K562 (cell line): ENCODE measurements around the gene GFOD2. TPM values are rescaled to one million over a fixed set of nuclear protein-coding genes. Genes with fewer than 3 reads are reported as not detected.
A peak's percentile ranks its signal among the peaks of the same experiment; 100 is the strongest.

Experiments
- AFF1 ChIP-seq, 2 experiments: fragments of 450-650 bp; IDR thresholded peaks; 2 replicates each; pipeline ENCODE4 v1.6.1; 2018; ENCODE audit warnings: mild to moderate bottlenecking in 2 of 2, low read depth in 1 of 2; ENCODE audit not compliant: partially characterized antibody in 2 of 2
- ARID3A ChIP-seq: IDR thresholded peaks from 2 replicates; pipeline ENCODE4 v1.6.1; 2012; ENCODE audit warnings: low read depth, low read length, improper control_type of control experiment, borderline replicate concordance
- BRD4 ChIP-seq: fragments of 200-600 bp; sonication (generic); IDR thresholded peaks from 2 replicates; pipeline ENCODE4 v1.6.1; 2017; ENCODE audit warnings: inconsistent platforms
- BRD9 ChIP-seq: fragments of 450-650 bp; IDR thresholded peaks from 2 replicates; pipeline ENCODE4 v1.6.1; 2018; ENCODE audit warnings: low read depth; ENCODE audit not compliant: partially characterized antibody
- CBFB ChIP-seq: sonication (generic); formaldehyde crosslinking; IDR thresholded peaks from 2 replicates; pipeline ENCODE4 v1.4.0; 2020; ENCODE audit warnings: mild to moderate bottlenecking, missing genetic modification reagents
- CXXC5 ChIP-seq: fragments of 250-450 bp; sonication (Bioruptor Pico); IDR thresholded peaks from 2 replicates; pipeline ENCODE4 v1.8.0; 2022; ENCODE audit warnings: inconsistent platforms, mild to moderate bottlenecking, moderate library complexity
- EHMT2 ChIP-seq: fragments of 450-650 bp; IDR thresholded peaks from 2 replicates; pipeline ENCODE4 v1.6.1; 2018; ENCODE audit warnings: antibody characterized with exemption
- ESRRB ChIP-seq: fragments of 250-450 bp; sonication (Bioruptor Pico); IDR thresholded peaks from 2 replicates; pipeline ENCODE4 v1.5.0; 2020; ENCODE audit warnings: mild to moderate bottlenecking, moderate library complexity, borderline replicate concordance
- FIP1L1 ChIP-seq: fragments of 200-400 bp; formaldehyde crosslinking; IDR thresholded peaks from 2 replicates; pipeline ENCODE4 v1.6.1; 2018; ENCODE audit warnings: mild to moderate bottlenecking, low read depth, low read length; ENCODE audit not compliant: poor library complexity, severe bottlenecking
- HDAC8 ChIP-seq: fragments of 450-650 bp; IDR thresholded peaks from 2 replicates; pipeline ENCODE4 v1.6.1; 2016; ENCODE audit warnings: mild to moderate bottlenecking, missing genetic modification characterization, moderate library complexity, missing compliant biosample characterization
- MAFK ChIP-seq: IDR thresholded peaks from 2 replicates; pipeline ENCODE4 v1.6.1; 2011; ENCODE audit warnings: low read length, improper control_type of control experiment
- MLX ChIP-seq, 2 experiments: fragments of 450-650 bp in 1 of 2; sonication (generic) in 1 of 2; formaldehyde crosslinking; conservative IDR thresholded peaks; 2 replicates each; pipeline versions ENCODE4 v1.4.0 to v1.8.1; 2020 to 2022; ENCODE audit warnings: mild to moderate bottlenecking in 1 of 2, missing genetic modification reagents in 1 of 2
- NCOA6 ChIP-seq: fragments of 450-650 bp; IDR thresholded peaks from 2 replicates; pipeline ENCODE4 v1.6.1; 2017; ENCODE audit warnings: mild to moderate bottlenecking
- NFRKB ChIP-seq: fragments of 450-650 bp; IDR thresholded peaks from 2 replicates; pipeline ENCODE4 v1.6.1; 2016; ENCODE audit warnings: low read depth
- SLC30A9 ChIP-seq: fragments of 250-450 bp; sonication (Bioruptor Pico); IDR thresholded peaks from 2 replicates; pipeline ENCODE4 v1.8.0; 2022; ENCODE audit warnings: mild to moderate bottlenecking, moderate library complexity
- SMARCB1 ChIP-seq: IDR thresholded peaks from 2 replicates; pipeline ENCODE4 v1.6.1; 2011; ENCODE audit warnings: improper control_type of control experiment, low read depth; ENCODE audit not compliant: insufficient read length
- SNIP1 ChIP-seq: fragments of 450-650 bp; IDR thresholded peaks from 2 replicates; pipeline ENCODE4 v1.7.1; 2017; ENCODE audit warnings: low read depth, mild to moderate bottlenecking
- SRSF9 ChIP-seq: fragments of 200-400 bp; formaldehyde crosslinking; IDR thresholded peaks from 2 replicates; pipeline ENCODE4 v1.6.1; 2017; ENCODE audit warnings: low read depth, low read length, borderline replicate concordance
- TAF7 ChIP-seq: fragments of 450-650 bp; IDR thresholded peaks from 2 replicates; pipeline ENCODE4 v1.6.1; 2016; ENCODE audit warnings: missing genetic modification characterization, missing compliant biosample characterization
- U2AF2 ChIP-seq: fragments of 200-400 bp; formaldehyde crosslinking; optimal IDR thresholded peaks from 2 replicates; pipeline ENCODE3; 2017; ENCODE audit warnings: low read depth, mild to moderate bottlenecking, low read length
- ZFX ChIP-seq: sonication (generic); formaldehyde crosslinking; IDR thresholded peaks from 2 replicates; pipeline ENCODE4 v1.8.0; 2022; ENCODE audit warnings: mild to moderate bottlenecking, missing genetic modification reagents, moderate library complexity
- ZNF511 ChIP-seq: sonication (generic); formaldehyde crosslinking; IDR thresholded peaks from 2 replicates; pipeline ENCODE4 v1.8.0; 2022; ENCODE audit warnings: mild to moderate bottlenecking, missing genetic modification reagents
- ZNF717 ChIP-seq: fragments of 250-450 bp; sonication (Bioruptor Pico); IDR thresholded peaks from 2 replicates; pipeline ENCODE4 v1.5.0; 2021
- ZNF764 ChIP-seq: fragments of 250-450 bp; sonication (Bioruptor Pico); IDR thresholded peaks from 2 replicates; pipeline ENCODE4 v1.4.0; 2020; ENCODE audit warnings: low read depth, mild to moderate bottlenecking, moderate library complexity
- polyA plus RNA-seq, 8 experiments: library from polyadenylated mRNA; depleted of rRNA in 4 of 8; stranded (reverse) in 5 of 8; unstranded in 3 of 8; fragments of >200 nt; fragmentation: Nextera tagmentation in 2 of 8; fragmentation: Illumina TruSeq in 1 of 8; extraction: Ambion mirVana in 2 of 8; extraction: Trizol in 1 of 8; gene quantifications; 2 replicates each; pipeline versions ENCODE4 v1.2.1 to v1.2.3, GENCODE V29; 2011 to 2014; ENCODE audit warnings: inconsistent platforms in 1 of 8, missing spikeins in 1 of 8
- total RNA-seq, 7 experiments: library from RNA; depleted of rRNA in 6 of 7; stranded (reverse); fragments of >200 nt in 6 of 7; fragmentation: Illumina TruSeq in 2 of 7; extraction: Trizol in 2 of 7; gene quantifications; 2 replicates each; pipeline versions ENCODE4 v1.2.1 to v1.2.3, GENCODE V29; 2011 to 2021; ENCODE audit warnings: low replicate concordance in 1 of 7

The GFOD2 gene
- total and polyA plus RNA-seq, 9 of the 15 experiments (the other 6 are each of a cell fraction or from before 2014, with no cell fraction given), result 1.9 to 15.8 (median 11.1) TPM

GRCh38 chr16:67652578-67653127 lies 66.5 kb downstream of the GFOD2 start (continued):
- no peak for TF ChIP-seq SLC30A9 (CRISPR knock-in tag)
- no peak for TF ChIP-seq SNIP1
- peak; percentile 54; the same call in 1 of the 2 replicates for TF ChIP-seq ZNF511 (CRISPR knock-in tag)
- TF ChIP-seq ZFX (CRISPR knock-in tag), result no peak
- no peak for TF ChIP-seq AFF1 (IDR thresholded peaks at IDR 0.05; ENCODE audit: low read depth in 1 of 2, partially characterized antibody in 2 of 2)
- no peak for TF ChIP-seq NFRKB
- peak; percentile 81 for TF ChIP-seq EHMT2
- no peak for TF ChIP-seq ARID3A
- no peak for TF ChIP-seq U2AF2
- TF ChIP-seq MLX (CRISPR knock-in tag; conservative IDR thresholded peaks at IDR 0.05), result no peak
- TF ChIP-seq NCOA6, result no peak
- no peak for TF ChIP-seq ESRRB (CRISPR knock-in tag)
- TF ChIP-seq SMARCB1, result no peak
- no peak for TF ChIP-seq FIP1L1
- no peak for TF ChIP-seq BRD4
- no peak for TF ChIP-seq HDAC8 (tag)
- no peak for TF ChIP-seq ZNF764 (CRISPR knock-in tag)
- no peak for TF ChIP-seq SRSF9
- no peak for TF ChIP-seq MAFK
- TF ChIP-seq ZNF717 (CRISPR knock-in tag), result no peak
- no peak for TF ChIP-seq BRD9
- peak; percentile 44 for TF ChIP-seq CXXC5 (CRISPR knock-in tag)
- no peak for TF ChIP-seq TAF7
- TF ChIP-seq CBFB (CRISPR knock-in tag), result no peak
